ENCODE measurements around the gene FAM168B. TPM values are rescaled to one million over a fixed set of nuclear protein-coding genes. Genes with fewer than 3 reads are reported as not detected.

The FAM168B gene
- total RNA-seq, 2 donors from 2014 or later: 125 to 192 TPM

- Histone ChIP-seq H3K27me3 (replicated peaks; ENCODE audit: insufficient read depth) (no peaks in the 10 kb centered on the region), H3K9me3 (no peaks in the 10 kb centered on the region), H3K36me3 (no peaks in the 10 kb centered on the region), H3K4me3 (peak overlapping the region; percentile 75 to 90), H3K4me1 (replicated peaks) (peaks cover 5% of the 10 kb centered on the region), H3K27ac (peak overlapping the region; percentile 87 to 90)
- TF ChIP-seq POLR2A (IDR thresholded peaks at IDR 0.05) (no peak), POLR2AphosphoS5 (IDR thresholded peaks at IDR 0.05) (no peak), CTCF (IDR thresholded peaks at IDR 0.05) (no peak)
- DNase-seq (ENCODE audit: low spot score): no peak
- intact Hi-C loops (cut with DNase I): loop anchor here (10.0 kb wide), 1 partner anchor 920 kb away; the partner anchor contains the start of genes MZT2B and SMPD4
- under 1% methylated on average over 20 of the region's 20 CpGs for WGBS
These were observed 11.4 kb upstream of the FAM168B start for GRCh38 chr2:131104487-131105155.

GRCh38 chr2:131103165-131103564 lies 9.9 kb upstream of the FAM168B start:
- no peak overlapping the region for H3K27ac ChIP-seq
- H3K4me3 ChIP-seq: no peak overlapping the region
- H3K9me3 ChIP-seq: no peaks in the 10 kb centered on the region
- H3K36me3 ChIP-seq: no peaks in the 10 kb centered on the region
- WGBS: 84% methylated on average over 2 of the region's 2 CpGs
- DNase-seq (ENCODE audit: low spot score): no peak
- TF ChIP-seq CTCF (IDR thresholded peaks at IDR 0.05) (no peak), POLR2A (IDR thresholded peaks at IDR 0.05) (no peak), POLR2AphosphoS5 (IDR thresholded peaks at IDR 0.05) (no peak)
- intact Hi-C loops (cut with DNase I): loop anchor here (10.0 kb wide), 1 partner anchor 918 kb away; the partner anchor contains the start of genes MZT2B and SMPD4
- peaks cover 5% of the 10 kb centered on the region for H3K4me1 ChIP-seq (replicated peaks)
- no peaks in the 10 kb centered on the region for H3K27me3 ChIP-seq (replicated peaks; ENCODE audit: insufficient read depth)

GRCh38 chr2:131094463-131095281 lies 1.4 kb upstream of the FAM168B start:
- no peak overlapping the region for H3K4me3 ChIP-seq
- H3K36me3 ChIP-seq: no peaks in the 10 kb centered on the region
- WGBS: 67% methylated on average over 22 of the region's 22 CpGs
- no peak for DNase-seq (ENCODE audit: low spot score)
- H3K4me1 ChIP-seq (replicated peaks): no peaks in the 10 kb centered on the region
- intact Hi-C loops (cut with DNase I): loop anchor here (10.0 kb wide), 2 partner anchors 300 to 750 kb away; partner anchors contain the start of gene IMP4
- H3K9me3 ChIP-seq: no peaks in the 10 kb centered on the region
- H3K27ac ChIP-seq: peak overlapping the region in 1 of 2 donors; percentile 98
- H3K27me3 ChIP-seq (replicated peaks; ENCODE audit: insufficient read depth): no peaks in the 10 kb centered on the region
- no peak for TF ChIP-seq CTCF (IDR thresholded peaks at IDR 0.05)
- TF ChIP-seq POLR2AphosphoS5 (IDR thresholded peaks at IDR 0.05): no peak
- no peak for TF ChIP-seq POLR2A (IDR thresholded peaks at IDR 0.05)

GRCh38 chr2:131093696-131094462 lies 619 bp upstream of the FAM168B start:
- H3K36me3 ChIP-seq: no peaks in the 10 kb centered on the region
- no peak for TF ChIP-seq CTCF (IDR thresholded peaks at IDR 0.05)
- no peak for TF ChIP-seq POLR2A (IDR thresholded peaks at IDR 0.05)
- TF ChIP-seq POLR2AphosphoS5 (IDR thresholded peaks at IDR 0.05): no peak
- no peaks in the 10 kb centered on the region for H3K27me3 ChIP-seq (replicated peaks; ENCODE audit: insufficient read depth)
- peak overlapping the region; percentile 86 to 93 for H3K4me3 ChIP-seq
- H3K9me3 ChIP-seq: no peaks in the 10 kb centered on the region
- peak overlapping the region; percentile 90 to 98 for H3K27ac ChIP-seq
- intact Hi-C loops (cut with DNase I): loop anchor here (10.0 kb wide), 2 partner anchors 299 to 749 kb away; partner anchors contain the start of gene IMP4
- H3K4me1 ChIP-seq (replicated peaks): no peaks in the 10 kb centered on the region
- 7% methylated on average over 37 of the region's 37 CpGs for WGBS
- DNase-seq (ENCODE audit: low spot score): peak; percentile 5

All from prostate gland (tissue), 2 donors.